ENCODE measurements around the gene BAIAP2L1. TPM values are rescaled to one million over a fixed set of nuclear protein-coding genes. Genes with fewer than 3 reads are reported as not detected.

BAIAP2L1 gene
- total RNA-seq, 1 donor from 2014 or later = 21.1 TPM

DNA sequence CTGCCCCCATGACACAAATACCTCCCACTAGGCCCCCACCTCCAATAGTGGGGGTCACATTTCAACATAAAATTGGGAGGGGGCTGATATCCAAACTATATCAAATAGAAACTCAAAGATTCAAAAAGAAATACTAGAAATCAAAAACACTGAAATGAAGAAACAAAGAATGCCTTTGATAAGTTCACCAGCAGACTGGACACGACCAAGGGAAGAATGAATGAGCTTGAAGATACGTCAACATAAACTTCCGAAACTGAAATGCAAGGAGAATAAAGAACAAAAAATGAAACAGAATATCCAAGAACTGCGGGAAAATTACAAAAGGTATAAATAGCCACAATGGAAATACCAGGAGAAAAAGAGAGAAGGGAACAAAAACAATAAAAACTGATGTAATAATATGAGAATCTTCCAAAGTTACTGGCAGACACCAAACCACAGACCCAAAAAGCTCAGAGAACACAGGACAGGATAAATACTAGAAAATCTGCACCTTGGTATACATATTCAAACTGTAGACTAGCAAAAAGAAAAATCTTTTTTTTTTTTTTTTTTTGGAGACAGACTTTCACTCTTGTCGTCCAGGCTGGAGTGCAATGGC, 69.9 kb downstream of the BAIAP2L1 start:
- intact Hi-C loops (cut with DNase I) = no loop called here
- DNase-seq (no peak), ATAC-seq (no peak)
- no peaks in the 10 kb centered on the region for H3K9me3 ChIP-seq
- no peaks in the 10 kb centered on the region for H3K36me3 ChIP-seq
- no peaks in the 10 kb centered on the region for H3K4me1 ChIP-seq
- TF ChIP-seq, protein P1, sequence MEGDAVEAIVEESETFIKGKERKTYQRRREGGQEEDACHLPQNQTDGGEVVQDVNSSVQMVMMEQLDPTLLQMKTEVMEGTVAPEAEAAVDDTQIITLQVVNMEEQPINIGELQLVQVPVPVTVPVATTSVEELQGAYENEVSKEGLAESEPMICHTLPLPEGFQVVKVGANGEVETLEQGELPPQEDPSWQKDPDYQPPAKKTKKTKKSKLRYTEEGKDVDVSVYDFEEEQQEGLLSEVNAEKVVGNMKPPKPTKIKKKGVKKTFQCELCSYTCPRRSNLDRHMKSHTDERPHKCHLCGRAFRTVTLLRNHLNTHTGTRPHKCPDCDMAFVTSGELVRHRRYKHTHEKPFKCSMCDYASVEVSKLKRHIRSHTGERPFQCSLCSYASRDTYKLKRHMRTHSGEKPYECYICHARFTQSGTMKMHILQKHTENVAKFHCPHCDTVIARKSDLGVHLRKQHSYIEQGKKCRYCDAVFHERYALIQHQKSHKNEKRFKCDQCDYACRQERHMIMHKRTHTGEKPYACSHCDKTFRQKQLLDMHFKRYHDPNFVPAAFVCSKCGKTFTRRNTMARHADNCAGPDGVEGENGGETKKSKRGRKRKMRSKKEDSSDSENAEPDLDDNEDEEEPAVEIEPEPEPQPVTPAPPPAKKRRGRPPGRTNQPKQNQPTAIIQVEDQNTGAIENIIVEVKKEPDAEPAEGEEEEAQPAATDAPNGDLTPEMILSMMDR (IDR thresholded peaks at IDR 0.05) = no peak
- no peak overlapping the region for H3K27ac ChIP-seq
- H3K4me3 ChIP-seq = no peak overlapping the region
- H3K27me3 ChIP-seq (ENCODE audit: low read depth) = no peaks in the 10 kb centered on the region

DNA sequence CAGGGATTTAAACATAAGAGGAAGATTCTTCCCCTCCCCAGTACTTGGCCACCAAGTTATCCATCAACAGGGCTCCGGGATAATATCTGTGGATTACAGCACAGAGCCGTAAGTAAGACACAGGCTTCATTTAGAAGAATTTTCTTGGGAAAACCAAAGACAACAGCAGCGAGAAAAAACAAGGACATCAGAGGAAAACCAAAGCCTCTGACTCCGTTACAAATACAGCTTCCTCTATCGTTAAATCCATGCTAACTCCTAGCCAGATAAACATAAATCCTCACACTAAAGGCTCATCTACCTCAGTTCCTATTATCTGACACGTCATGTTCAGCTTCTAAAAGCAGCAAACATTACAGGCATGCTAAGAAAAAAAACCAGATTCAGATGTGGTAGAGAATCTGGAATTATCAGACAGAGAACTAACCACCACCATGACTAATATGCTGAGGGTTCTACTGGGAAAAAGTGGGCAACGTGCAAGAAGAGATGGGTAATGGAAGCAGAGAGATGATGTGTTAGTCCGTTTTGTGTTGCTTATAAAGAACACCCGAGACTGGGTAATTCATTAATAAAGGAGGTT, 71.0 kb downstream of the BAIAP2L1 start:
- TF ChIP-seq, protein P1 (IDR thresholded peaks at IDR 0.05) = no peak
- no peak for DNase-seq
- Histone ChIP-seq H3K4me1 (no peaks in the 10 kb centered on the region), H3K27ac (no peak overlapping the region), H3K36me3 (no peaks in the 10 kb centered on the region), H3K9me3 (no peaks in the 10 kb centered on the region), H3K4me3 (no peak overlapping the region), H3K27me3 (ENCODE audit: low read depth) (no peaks in the 10 kb centered on the region)
- intact Hi-C loops (cut with DNase I) = no loop called here
- no peak for ATAC-seq

DNA sequence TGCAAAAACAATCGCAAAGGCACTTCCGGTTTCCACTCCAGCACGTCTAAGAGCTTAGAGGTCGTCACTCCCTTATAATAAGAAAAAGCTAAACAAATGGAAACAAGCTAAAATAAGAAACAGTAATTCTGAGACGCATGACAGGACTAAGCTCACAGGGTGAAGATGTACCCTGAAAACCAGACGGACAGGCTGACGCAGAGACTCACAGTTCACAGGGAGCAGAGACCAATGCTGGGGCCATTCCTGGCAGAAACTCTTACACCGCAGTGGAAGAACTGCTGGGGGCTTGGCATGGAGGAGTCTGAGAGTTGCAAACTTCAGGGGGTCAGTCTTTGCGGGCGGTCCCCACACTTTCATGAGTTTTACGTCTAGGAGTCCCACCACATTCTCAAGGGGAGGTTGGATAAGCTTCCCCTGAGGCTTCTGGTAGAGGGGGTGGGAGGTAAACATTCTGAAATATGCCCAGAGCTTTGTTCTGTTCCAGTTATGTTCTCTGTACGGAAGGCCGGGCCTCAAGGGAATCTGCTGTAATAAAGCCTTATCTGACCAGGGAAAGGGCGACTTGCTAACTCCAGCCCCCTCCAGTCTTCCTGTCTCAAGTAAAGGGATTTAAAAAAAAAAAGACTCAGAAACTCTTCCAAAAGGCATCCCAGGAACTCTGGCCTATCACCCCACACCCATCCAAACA, 71.6 kb downstream of the BAIAP2L1 start:
- DNase-seq = no peak
- H3K4me1 ChIP-seq = no peaks in the 10 kb centered on the region
- H3K27me3 ChIP-seq (ENCODE audit: low read depth) = no peaks in the 10 kb centered on the region
- no peak for ATAC-seq
- H3K9me3 ChIP-seq = no peaks in the 10 kb centered on the region
- TF ChIP-seq, protein P1 (IDR thresholded peaks at IDR 0.05) = no peak
- H3K27ac ChIP-seq = no peak overlapping the region
- no peak overlapping the region for H3K4me3 ChIP-seq
- no peaks in the 10 kb centered on the region for H3K36me3 ChIP-seq
- intact Hi-C loops (cut with DNase I) = no loop called here

DNA sequence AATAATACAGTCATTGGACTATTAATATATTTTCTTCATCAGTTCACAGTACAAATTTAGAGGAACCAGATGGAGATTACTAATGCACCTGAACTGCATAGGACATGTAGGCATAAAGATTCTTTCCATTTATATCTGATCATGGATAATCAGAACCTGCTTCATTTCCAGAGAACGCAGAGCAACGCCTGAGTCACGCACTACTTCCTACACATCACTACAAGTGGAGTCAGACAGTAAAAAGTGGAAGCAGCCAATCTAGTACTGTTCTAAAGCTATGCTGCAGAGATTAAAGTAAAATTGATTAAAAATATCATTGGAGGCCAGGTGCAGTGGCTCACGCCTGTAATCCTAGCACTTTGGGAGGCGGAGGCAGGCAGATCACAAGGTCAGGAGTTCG, 76.1 kb downstream of the BAIAP2L1 start:
- Histone ChIP-seq H3K27ac (no peak overlapping the region), H3K27me3 (ENCODE audit: low read depth) (no peaks in the 10 kb centered on the region), H3K4me3 (no peak overlapping the region), H3K4me1 (no peaks in the 10 kb centered on the region), H3K9me3 (no peaks in the 10 kb centered on the region), H3K36me3 (no peaks in the 10 kb centered on the region)
- TF ChIP-seq, protein P1 (IDR thresholded peaks at IDR 0.05) = no peak
- no peak for DNase-seq
- no peak for ATAC-seq
- intact Hi-C loops (cut with DNase I) = no loop called here

DNA sequence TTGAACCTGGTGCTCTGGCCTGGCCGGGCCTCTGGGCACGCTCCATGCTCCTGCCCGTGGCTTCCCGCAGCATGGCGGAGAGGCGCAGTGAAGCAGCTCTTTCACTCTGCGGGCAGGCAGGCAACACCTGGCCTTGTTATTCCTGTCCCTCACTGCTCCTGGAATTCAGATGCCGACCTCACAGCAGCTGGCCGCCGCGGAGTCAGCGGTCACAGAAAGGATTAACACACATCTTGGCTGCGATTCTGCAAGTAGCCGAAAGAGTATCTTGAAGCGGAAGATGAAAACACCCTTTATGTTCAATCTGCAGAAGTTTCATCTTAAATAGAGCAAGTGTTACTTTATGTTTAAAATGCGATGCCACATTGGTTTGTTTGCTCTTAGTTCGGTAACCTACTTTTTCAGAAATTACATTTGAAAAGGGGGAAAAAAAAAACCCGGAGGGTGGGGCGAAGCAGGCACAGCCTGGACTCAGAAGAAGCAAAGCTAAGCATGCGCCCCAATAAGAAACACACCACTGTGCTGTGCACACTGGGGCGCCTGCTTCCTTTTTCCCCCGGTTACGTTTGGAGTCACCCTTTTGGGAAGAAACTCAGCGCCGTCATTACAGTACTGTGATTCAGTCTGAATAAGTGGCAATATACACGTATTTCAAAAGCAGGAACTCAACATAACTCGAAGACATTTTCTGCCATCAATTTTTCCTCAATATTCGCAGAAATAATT, 77.1 kb downstream of the BAIAP2L1 start:
- H3K9me3 ChIP-seq = no peaks in the 10 kb centered on the region
- ATAC-seq (no peak), DNase-seq (no peak)
- H3K4me3 ChIP-seq = peak overlapping the region; percentile 14
- TF ChIP-seq, protein P1 (IDR thresholded peaks at IDR 0.05) = no peak
- H3K27ac ChIP-seq = no peak overlapping the region
- H3K36me3 ChIP-seq = no peaks in the 10 kb centered on the region
- no peaks in the 10 kb centered on the region for H3K4me1 ChIP-seq
- H3K27me3 ChIP-seq (ENCODE audit: low read depth) = no peaks in the 10 kb centered on the region
- intact Hi-C loops (cut with DNase I) = no loop called here

Data from lower lobe of right lung (tissue), 2 donors.